Tibial artery (tissue), 4 donors: ENCODE measurements around the gene SLC6A17.

Experiments used
- DNase-seq, 2 donors: peaks; one replicate each; pipeline ENCODE4 v3.0.0-alpha.2; 2019
- H3K27ac ChIP-seq, 2 donors: fragments of 200-600 bp; sonication (generic) in 1 of 2; 1 replicate in 1 of 2; 2 replicates in 1 of 2; pipeline ENCODE4 v1.5.1; 2018 to 2019; ENCODE audit warnings: mild to moderate bottlenecking in 1 of 2
- H3K27me3 ChIP-seq, 2 donors: fragments of 200-600 bp; sonication (generic) in 1 of 2; one replicate each; pipeline versions ENCODE4 v1.5.1 to v1.6.0; 2016 to 2019
- H3K36me3 ChIP-seq, 3 donors: fragments of 200-600 bp; sonication (generic) in 2 of 3; one replicate each; pipeline ENCODE4 v1.5.1; 2016 to 2019; ENCODE audit warnings: mild to moderate bottlenecking in 2 of 3
- H3K4me1 ChIP-seq, 4 donors: fragments of 200-600 bp; sonication (generic) in 2 of 4; 1 replicate in 3 of 4; 2 replicates in 1 of 4; pipeline ENCODE4 v1.5.1; 2016 to 2019
- H3K4me3 ChIP-seq, 2 donors: fragments of 200-600 bp; sonication (generic) in 1 of 2; 1 replicate in 1 of 2; 2 replicates in 1 of 2; pipeline ENCODE4 v1.5.1; 2018 to 2019; ENCODE audit warnings: mild to moderate bottlenecking in 2 of 2
- H3K9me3 ChIP-seq, 3 donors: fragments of 200-600 bp; sonication (generic) in 1 of 3; one replicate each; pipeline ENCODE4 v1.5.1; 2016 to 2019
- intact Hi-C: fragments of 100-400 bp; cut with DNase I; formaldehyde crosslinking; loops from one replicate; pipeline ENCODE4 v1.15.0; 2023; ENCODE audit warnings: low total_unique reads
- TF ChIP-seq, protein P1 (sequence below), 2 experiments: fragments of 200-600 bp in 1 of 2; fragments of 450-650 bp in 1 of 2; IDR thresholded peaks; one replicate each; pipeline ENCODE4 v1.5.1; 2017 to 2019; ENCODE audit warnings: antibody characterized with exemption in 2 of 2, mild to moderate bottlenecking in 1 of 2, moderate library complexity in 1 of 2

SLC6A17 gene

DNA sequence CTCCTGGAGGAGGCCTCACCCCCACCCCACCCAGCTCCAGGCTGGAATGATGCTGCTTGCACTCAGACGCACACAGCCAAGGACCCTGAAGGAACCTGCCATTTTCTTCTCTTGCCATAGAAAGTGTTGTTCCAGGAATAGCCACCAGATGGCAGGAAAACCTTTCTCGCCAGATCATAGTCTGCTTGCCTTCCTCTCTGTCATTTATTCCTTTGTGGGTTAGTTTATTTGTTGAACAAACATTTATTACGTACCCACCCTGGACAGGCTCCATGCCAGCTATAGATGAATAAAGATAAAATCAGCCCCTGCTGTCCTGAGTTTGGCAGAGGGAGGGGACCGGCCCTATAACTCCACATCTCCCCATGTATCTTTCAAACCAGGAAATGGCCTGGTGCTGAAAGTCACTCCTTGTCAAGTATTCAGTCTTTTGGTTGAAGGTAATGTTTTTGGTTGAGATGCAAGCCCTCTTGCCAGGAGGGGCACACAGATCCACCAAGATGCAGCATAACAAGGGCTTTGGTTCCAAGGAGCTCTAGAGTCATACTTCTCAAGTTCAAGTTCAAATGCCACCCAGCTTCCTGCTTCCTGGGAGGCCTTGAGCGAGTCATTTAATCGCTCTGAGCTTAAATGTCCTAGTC lies 52.8 kb downstream of the SLC6A17 start:
- Histone ChIP-seq H3K4me1 (peaks cover 0 to 6% (median 0%) of the 10 kb centered on the region in 4 donors), H3K27me3 (no peaks in the 10 kb centered on the region), H3K36me3 (no peaks in the 10 kb centered on the region), H3K4me3 (no peak overlapping the region), H3K27ac (no peak overlapping the region), H3K9me3 (no peaks in the 10 kb centered on the region)
- TF ChIP-seq, protein P1, sequence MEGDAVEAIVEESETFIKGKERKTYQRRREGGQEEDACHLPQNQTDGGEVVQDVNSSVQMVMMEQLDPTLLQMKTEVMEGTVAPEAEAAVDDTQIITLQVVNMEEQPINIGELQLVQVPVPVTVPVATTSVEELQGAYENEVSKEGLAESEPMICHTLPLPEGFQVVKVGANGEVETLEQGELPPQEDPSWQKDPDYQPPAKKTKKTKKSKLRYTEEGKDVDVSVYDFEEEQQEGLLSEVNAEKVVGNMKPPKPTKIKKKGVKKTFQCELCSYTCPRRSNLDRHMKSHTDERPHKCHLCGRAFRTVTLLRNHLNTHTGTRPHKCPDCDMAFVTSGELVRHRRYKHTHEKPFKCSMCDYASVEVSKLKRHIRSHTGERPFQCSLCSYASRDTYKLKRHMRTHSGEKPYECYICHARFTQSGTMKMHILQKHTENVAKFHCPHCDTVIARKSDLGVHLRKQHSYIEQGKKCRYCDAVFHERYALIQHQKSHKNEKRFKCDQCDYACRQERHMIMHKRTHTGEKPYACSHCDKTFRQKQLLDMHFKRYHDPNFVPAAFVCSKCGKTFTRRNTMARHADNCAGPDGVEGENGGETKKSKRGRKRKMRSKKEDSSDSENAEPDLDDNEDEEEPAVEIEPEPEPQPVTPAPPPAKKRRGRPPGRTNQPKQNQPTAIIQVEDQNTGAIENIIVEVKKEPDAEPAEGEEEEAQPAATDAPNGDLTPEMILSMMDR (IDR thresholded peaks at IDR 0.05), result peak; percentile 84
- DNase-seq, result peak in 1 of 2 donors; percentile 48
- intact Hi-C loops, result no loop called here

DNA sequence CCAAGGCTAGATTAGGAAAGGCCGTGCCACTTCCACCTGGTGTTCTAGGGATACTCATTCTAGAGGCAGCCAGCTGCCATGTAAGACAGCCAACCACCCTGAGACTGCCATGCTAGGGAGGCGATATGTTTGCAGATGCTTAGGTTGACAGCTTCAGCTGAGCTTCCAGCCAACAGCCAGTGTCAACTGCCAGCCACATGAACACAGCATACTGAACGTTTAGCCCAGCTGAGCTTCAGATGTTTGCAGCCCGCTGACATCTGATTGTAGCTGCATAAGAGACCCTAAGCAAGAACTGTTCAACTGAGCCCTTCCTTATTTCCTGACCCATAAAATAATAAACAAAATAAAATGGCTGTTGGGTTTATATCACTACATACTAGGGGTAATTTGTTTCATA lies 54.9 kb downstream of the SLC6A17 start:
- no peaks in the 10 kb centered on the region for H3K36me3 ChIP-seq
- no peaks in the 10 kb centered on the region for H3K27me3 ChIP-seq
- H3K4me1 ChIP-seq, result peaks cover 0 to 17% (median 6%) of the 10 kb centered on the region in 4 donors
- no peak overlapping the region for H3K4me3 ChIP-seq
- no peak overlapping the region for H3K27ac ChIP-seq
- no peak for DNase-seq
- TF ChIP-seq, protein P1 (IDR thresholded peaks at IDR 0.05), result no peak
- intact Hi-C loops, result loop anchor here (5.0 kb wide), 1 partner anchor 257 kb away; no protein-coding TSS in a partner anchor
- no peaks in the 10 kb centered on the region for H3K9me3 ChIP-seq

DNA sequence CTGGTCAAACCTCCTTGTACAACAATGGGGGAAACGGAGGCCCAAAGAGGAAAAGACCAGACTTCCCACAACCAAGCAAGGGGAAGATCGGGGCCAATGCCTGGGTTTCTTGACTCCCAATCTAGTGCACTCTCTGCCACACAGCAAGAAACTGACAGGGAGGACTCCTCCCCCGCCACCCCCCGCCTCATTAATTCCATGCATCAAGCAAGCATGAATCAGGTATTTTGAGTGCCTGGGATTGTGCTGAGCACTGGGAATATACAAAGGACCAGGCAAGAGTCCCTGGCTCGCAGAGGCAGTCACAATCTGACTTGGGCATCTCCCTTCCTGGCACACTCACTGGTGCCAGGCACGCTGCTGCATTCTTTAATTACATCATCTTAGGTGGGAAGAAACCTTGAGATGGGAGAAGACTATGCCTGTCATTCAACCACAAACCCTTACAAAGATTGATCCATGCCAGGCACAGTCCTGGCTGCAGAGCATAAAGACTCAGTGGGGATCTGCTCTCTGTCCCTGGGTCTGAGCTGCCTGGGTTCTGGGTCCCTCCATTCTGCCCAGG lies 55.4 kb downstream of the SLC6A17 start:
- no peaks in the 10 kb centered on the region for H3K9me3 ChIP-seq
- H3K4me3 ChIP-seq, result no peak overlapping the region
- intact Hi-C loops, result loop anchor here (5.0 kb wide), 1 partner anchor 257 kb away; no protein-coding TSS in a partner anchor
- H3K4me1 ChIP-seq, result peaks cover 0 to 17% (median 6%) of the 10 kb centered on the region in 4 donors
- TF ChIP-seq, protein P1 (IDR thresholded peaks at IDR 0.05), result no peak
- H3K27ac ChIP-seq, result no peak overlapping the region
- no peaks in the 10 kb centered on the region for H3K27me3 ChIP-seq
- no peak for DNase-seq
- H3K36me3 ChIP-seq, result no peaks in the 10 kb centered on the region

DNA sequence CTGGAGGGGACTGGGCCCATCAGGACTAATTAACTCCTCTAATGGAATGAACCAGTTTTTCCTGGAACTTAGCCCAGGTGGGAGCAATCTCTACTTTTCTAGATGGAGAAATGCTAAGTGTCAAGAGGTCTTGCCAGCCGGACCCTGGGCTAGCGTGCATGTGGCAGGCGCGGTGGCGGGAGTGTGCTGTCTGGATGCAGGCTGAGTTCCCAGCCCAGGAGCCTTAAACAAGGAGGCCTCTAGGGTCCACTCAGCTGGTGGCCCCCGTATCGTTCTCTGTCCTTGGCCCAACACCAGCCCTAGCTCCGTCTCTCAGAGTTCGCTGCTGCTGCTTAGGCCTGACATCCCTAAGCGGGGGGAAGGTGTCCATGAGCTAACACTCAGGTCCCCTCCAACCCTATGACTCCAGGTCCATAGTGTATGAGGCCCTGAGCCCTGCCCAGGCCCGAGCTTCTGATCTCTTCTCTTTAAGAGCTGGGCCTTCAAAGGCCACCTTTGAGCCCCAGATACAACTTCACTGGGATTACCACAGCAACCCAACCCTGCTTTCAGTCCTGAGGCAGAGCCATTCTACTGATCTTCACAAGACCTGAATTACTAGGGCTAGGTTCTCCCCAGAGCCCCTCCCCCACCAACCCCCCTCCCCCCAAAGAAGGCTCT lies 56.1 kb downstream of the SLC6A17 start:
- H3K9me3 ChIP-seq, result no peaks in the 10 kb centered on the region
- H3K4me1 ChIP-seq, result peaks cover 0 to 24% (median 10%) of the 10 kb centered on the region in 4 donors
- DNase-seq, result no peak
- TF ChIP-seq, protein P1 (IDR thresholded peaks at IDR 0.05), result no peak
- no peaks in the 10 kb centered on the region for H3K27me3 ChIP-seq
- intact Hi-C loops, result loop anchor here (5.0 kb wide), 1 partner anchor 256 kb away; no protein-coding TSS in a partner anchor
- H3K27ac ChIP-seq, result no peak overlapping the region
- H3K4me3 ChIP-seq, result no peak overlapping the region
- no peaks in the 10 kb centered on the region for H3K36me3 ChIP-seq

DNA sequence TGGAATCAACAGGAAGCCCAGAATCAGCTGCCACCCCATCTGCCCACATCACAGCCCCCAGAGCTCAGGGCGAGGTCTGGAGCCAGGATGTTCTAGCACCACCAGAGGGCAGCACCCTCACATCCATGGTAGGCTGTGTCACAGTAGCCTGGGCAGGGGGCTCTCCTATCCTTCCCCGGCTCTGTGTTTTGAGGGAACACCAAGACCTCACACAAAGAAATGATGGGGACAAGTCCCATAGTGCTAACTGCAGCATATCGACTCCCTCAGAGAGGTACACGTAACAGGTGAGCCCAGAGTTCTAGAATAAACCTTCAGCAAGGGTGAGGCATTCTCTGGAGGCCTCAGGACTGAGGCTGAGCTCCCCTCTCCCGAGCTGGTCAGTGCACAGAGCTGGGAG lies 57.5 kb downstream of the SLC6A17 start:
- no peak overlapping the region for H3K27ac ChIP-seq
- intact Hi-C loops, result loop anchor here (1.0 to 5.0 kb wide), 2 partner anchors 104 to 254 kb away; no protein-coding TSS in a partner anchor
- peaks cover 0 to 37% (median 23%) of the 10 kb centered on the region in 4 donors for H3K4me1 ChIP-seq
- no peaks in the 10 kb centered on the region for H3K27me3 ChIP-seq
- no peaks in the 10 kb centered on the region for H3K9me3 ChIP-seq
- TF ChIP-seq, protein P1 (IDR thresholded peaks at IDR 0.05), result peak; percentile 86 to 87
- H3K36me3 ChIP-seq, result no peaks in the 10 kb centered on the region
- H3K4me3 ChIP-seq, result no peak overlapping the region
- DNase-seq, result peak; percentile 51 to 77
